B cell (primary cell): ENCODE results near the gene PLAAT5. TPM values are rescaled to one million over a fixed set of nuclear protein-coding genes. Genes with fewer than 3 reads are reported as not detected.

ENCODE experiments used
- ATAC-seq: fragments of 200-7000 bp; cut with Tn5 transposase; one replicate; pipeline ENCODE4 v1.10.0; 2021; ENCODE audit warnings: low read depth, mild to moderate bottlenecking, moderate number of reproducible peaks, moderate library complexity
- CTCF ChIA-PET: fragments of 350-600 bp; sonication (Branson Sonifier 250); formaldehyde crosslinking; loops from one replicate; lab custom pipeline; 2021; ENCODE audit warnings: antibody characterized with exemption, inconsistent platforms; lab: Charles Lee
- POLR2A ChIA-PET: fragments of 350-600 bp; sonication (Branson Sonifier 250); formaldehyde crosslinking; loops from one replicate; lab custom pipeline; 2021; ENCODE audit warnings: antibody characterized with exemption; lab: Charles Lee
- DNase-seq: peaks from one replicate; pipeline ENCODE4 v3.0.0; 2013
- H2AFZ ChIP-seq: 2 replicates; pipeline ENCODE4 v1.6.1; 2012; ENCODE audit warnings: mild to moderate bottlenecking, low read depth, low read length; ENCODE audit not compliant: insufficient read depth, poor library complexity, severe bottlenecking
- H3K27ac ChIP-seq, 2 donors: 1 replicate in 1 of 2; 2 replicates in 1 of 2; pipeline ENCODE4 v1.5.1; 2012 to 2013; ENCODE audit warnings: low read length in 2 of 2, mild to moderate bottlenecking in 2 of 2, moderate library complexity in 1 of 2
- H3K27me3 ChIP-seq, 4 experiments: fragments of 200-600 bp in 1 of 4; sonication (generic) in 1 of 4; replicated peaks in 1 of 4; 1 replicate in 2 of 4; 2 replicates in 2 of 4; pipeline versions ENCODE4 v1.6.1 to v1.7.0; 2013 to 2016; ENCODE audit warnings: low read length in 3 of 4, mild to moderate bottlenecking in 2 of 4, mixed read lengths in 1 of 4, moderate library complexity in 1 of 4; ENCODE audit not compliant: insufficient read depth in 4 of 4, control insufficient read depth in 3 of 4; ENCODE audit errors: control extremely low read depth in 1 of 4
- H3K36me3 ChIP-seq, 2 experiments: replicated peaks in 1 of 2; 1 replicate in 1 of 2; 2 replicates in 1 of 2; pipeline versions ENCODE4 v1.6.1 to v1.7.1; 2013; ENCODE audit warnings: low read length in 1 of 2; ENCODE audit not compliant: insufficient read depth in 2 of 2, control insufficient read depth in 1 of 2; ENCODE audit errors: control extremely low read depth in 1 of 2, extremely low read depth in 1 of 2
- H3K4me1 ChIP-seq, 2 donors: fragments of 200-600 bp in 1 of 2; sonication (generic) in 1 of 2; 1 replicate in 1 of 2; 2 replicates in 1 of 2; pipeline versions ENCODE4 v1.5.1 to v1.6.1; 2013 to 2017; ENCODE audit warnings: low read length in 2 of 2; ENCODE audit not compliant: control insufficient read depth in 2 of 2, insufficient read depth in 2 of 2
- H3K4me2 ChIP-seq: replicated peaks from 2 replicates; pipeline ENCODE3; 2012; ENCODE audit warnings: mild to moderate bottlenecking, low read depth, low read length; ENCODE audit not compliant: poor library complexity, severe bottlenecking
- H3K4me3 ChIP-seq, 5 experiments: fragments of 200-600 bp in 1 of 5; sonication (generic) in 1 of 5; 1 replicate in 3 of 5; 2 replicates in 2 of 5; pipeline versions ENCODE4 v1.5.1 to v1.7.0; 2011 to 2016; ENCODE audit warnings: low read length in 4 of 5, mild to moderate bottlenecking in 4 of 5, low read depth in 2 of 5, control low read depth in 1 of 5, moderate library complexity in 1 of 5; ENCODE audit not compliant: insufficient read depth in 1 of 5; ENCODE audit errors: control extremely low read depth in 1 of 5, extremely low read depth in 1 of 5
- H3K79me2 ChIP-seq: fragments of 200-600 bp; sonication (generic); one replicate; pipeline ENCODE4 v1.6.0; 2016; ENCODE audit warnings: low read length; ENCODE audit not compliant: control insufficient read depth, insufficient read depth
- H3K9ac ChIP-seq: fragments of 200-600 bp; sonication (generic); 2 replicates; pipeline ENCODE4 v1.6.1; 2017; ENCODE audit warnings: mild to moderate bottlenecking, low read length, moderate library complexity
- H3K9me3 ChIP-seq, 3 donors: one replicate each; pipeline versions ENCODE4 v1.6.1 to v1.7.1; 2013; ENCODE audit warnings: low read length in 2 of 3; ENCODE audit not compliant: control insufficient read depth in 2 of 3, insufficient read depth in 1 of 3; ENCODE audit errors: control extremely low read depth in 1 of 3
- H4K20me1 ChIP-seq: 2 replicates; pipeline ENCODE4 v1.6.0; 2012; ENCODE audit warnings: mild to moderate bottlenecking, low read length; ENCODE audit not compliant: insufficient read depth, control insufficient read depth, poor library complexity, severe bottlenecking
- H3K27ac Mint-ChIP-seq: one replicate; pipeline ENCODE4 v1.8.0; 2021; ENCODE audit warnings: mixed read lengths
- H3K27me3 Mint-ChIP-seq: one replicate; pipeline ENCODE4 v1.8.0; 2021; ENCODE audit warnings: mixed read lengths
- H3K4me1 Mint-ChIP-seq: one replicate; pipeline ENCODE4 v1.8.0; 2021; ENCODE audit warnings: mixed read lengths
- H3K4me3 Mint-ChIP-seq: one replicate; pipeline ENCODE4 v1.8.0; 2021; ENCODE audit warnings: mixed read lengths
- H3K9me3 Mint-ChIP-seq: one replicate; pipeline ENCODE4 v1.8.0; 2022; ENCODE audit warnings: mixed read lengths; ENCODE audit not compliant: insufficient read depth
- CTCF ChIP-seq: fragments of 200-600 bp; IDR thresholded peaks from one replicate; pipeline ENCODE4 v1.8.0; 2022; ENCODE audit warnings: antibody characterized with exemption, mild to moderate bottlenecking
- EZH2 ChIP-seq: IDR thresholded peaks from 2 replicates; pipeline ENCODE4 v1.6.1; 2012; ENCODE audit warnings: borderline replicate concordance, low read depth, mild to moderate bottlenecking, moderate library complexity, low read length; ENCODE audit not compliant: insufficient read depth, poor library complexity, severe bottlenecking
- WGBS: methylation state at CpG from one replicate; pipeline ENCODE4 v1.1.5; 2013; ENCODE audit warnings: missing lambda C conversion rate; ENCODE audit not compliant: insufficient coverage; 5-methylcytosine and 5-hydroxymethylcytosine counted together
- intact Hi-C: fragments of 100-400 bp; cut with micrococcal nuclease; formaldehyde crosslinking; loops from one replicate; pipeline ENCODE4 v1.10.0; 2022
- polyA plus RNA-seq: library from polyadenylated mRNA; depleted of rRNA; stranded (reverse); fragments of >200 nt; gene quantifications from 2 replicates; pipeline ENCODE4 v1.2.3, GENCODE V29; 2012
- total RNA-seq, 2 donors: library from RNA; stranded (reverse); fragments of 120-200 nt in 1 of 2; gene quantifications; 1 replicate in 1 of 2; 2 replicates in 1 of 2; pipeline versions ENCODE4 v1.2.3 to v1.2.4, GENCODE V29; 2013 to 2022

Gene PLAAT5
- total and polyA plus RNA-seq, 2 donors (not counting 1 experiment from before 2014, with no cell fraction given), result not detected

- TF ChIP-seq EZH2, result no peak
- no peak for TF ChIP-seq CTCF
- 92% methylated on average over 6 of the region's 7 CpGs for WGBS
- H3K9me3 ChIP-seq, result no peaks in the 10 kb centered on the region
Measured at GRCh38 chr11:63512816-63513215, 21.8 kb upstream of the PLAAT5 start.

DNA sequence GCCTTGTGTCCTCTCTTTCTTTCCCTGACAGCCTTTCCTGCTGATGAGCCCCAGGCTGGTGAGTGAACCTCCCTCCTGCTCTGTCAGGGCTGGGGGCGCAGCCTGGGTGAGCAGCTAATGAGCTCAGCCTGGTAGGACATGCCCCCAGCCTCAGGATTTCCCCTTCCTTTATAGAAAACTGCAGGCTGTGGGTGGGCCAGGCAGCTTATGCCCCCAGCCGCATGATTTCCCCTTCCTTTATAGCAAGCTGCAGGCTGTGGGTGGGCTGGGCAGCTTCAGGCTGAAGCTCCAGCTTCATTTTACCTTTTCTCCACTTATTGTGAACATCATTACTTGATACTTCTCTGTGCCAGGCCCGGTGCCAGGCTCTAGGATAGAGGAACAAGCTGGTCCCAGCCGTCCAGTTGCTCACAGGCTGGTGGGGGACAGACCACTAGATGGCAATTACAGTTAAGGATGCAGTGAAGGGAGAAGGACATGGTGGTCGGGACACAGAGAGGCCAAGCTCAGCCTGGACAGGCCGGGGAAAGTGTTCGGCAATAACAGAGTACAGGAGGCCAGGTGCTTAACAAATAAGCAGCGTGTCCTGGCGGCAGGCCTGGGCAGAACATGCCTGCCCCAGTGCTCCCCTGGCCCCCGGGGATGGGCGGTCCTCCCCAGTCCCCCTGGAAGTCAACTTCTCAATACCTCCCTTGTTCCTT, 20.2 kb upstream of the PLAAT5 start:
- H3K36me3 ChIP-seq, result no peaks in the 10 kb centered on the region
- no peak overlapping the region for H3K4me2 ChIP-seq
- no peak for TF ChIP-seq EZH2
- no peak for TF ChIP-seq CTCF
- ChIA-PET POLR2A (no interaction called here), CTCF (interaction anchor here (0.8 to 1.4 kb wide), 2 partner anchors 8 to 32 kb away, joined by 3 read pairs; no protein-coding TSS in a partner anchor)
- H3K9ac ChIP-seq, result no peak overlapping the region
- WGBS, result 83% methylated on average over 11 of the region's 11 CpGs
- no peak overlapping the region for H2AFZ ChIP-seq
- no peaks in the 10 kb centered on the region for H3K9me3 ChIP-seq
- no peak overlapping the region for H3K27ac ChIP-seq
- Mint-ChIP-seq H3K9me3 (no peaks in the 10 kb centered on the region), H3K27me3 (peaks cover 17% of the 10 kb centered on the region), H3K4me3 (no peak overlapping the region), H3K4me1 (no peaks in the 10 kb centered on the region), H3K27ac (no peak overlapping the region)
- H3K4me3 ChIP-seq, result no peak overlapping the region
- H3K27me3 ChIP-seq, result peaks cover 0 to 22% (median 1%) of the 10 kb centered on the region in 4 experiments
- ATAC-seq, result no peak
- H4K20me1 ChIP-seq, result no peaks in the 10 kb centered on the region
- intact Hi-C loops, result no loop called here
- peaks cover 0 to 2% of the 10 kb centered on the region in 2 donors for H3K4me1 ChIP-seq
- no peaks in the 10 kb centered on the region for H3K79me2 ChIP-seq
- DNase-seq, result no peak

More at GRCh38 chr11:63512816-63513215, 21.8 kb upstream of the PLAAT5 start:
- ATAC-seq (no peak), DNase-seq (no peak)
- ChIA-PET POLR2A (no interaction called here), CTCF (interaction anchor here (1.0 kb wide), 1 partner anchor 321 kb away, joined by 3 read pairs; no protein-coding TSS in a partner anchor)
- H4K20me1 ChIP-seq, result no peaks in the 10 kb centered on the region
- H3K27me3 ChIP-seq, result peaks cover 0 to 10% (median 0%) of the 10 kb centered on the region in 4 experiments
- Mint-ChIP-seq H3K27ac (no peak overlapping the region), H3K27me3 (peaks cover 11% of the 10 kb centered on the region), H3K4me3 (no peak overlapping the region), H3K4me1 (no peaks in the 10 kb centered on the region), H3K9me3 (no peaks in the 10 kb centered on the region)
- intact Hi-C loops, result no loop called here
- no peak overlapping the region for H3K9ac ChIP-seq
- H2AFZ ChIP-seq, result no peak overlapping the region
- no peak overlapping the region for H3K4me3 ChIP-seq
- no peaks in the 10 kb centered on the region for H3K36me3 ChIP-seq
- no peaks in the 10 kb centered on the region for H3K79me2 ChIP-seq
- no peak overlapping the region for H3K27ac ChIP-seq
- H3K4me2 ChIP-seq, result no peak overlapping the region
- H3K4me1 ChIP-seq, result no peaks in the 10 kb centered on the region
